Activated naive CD8-positive, alpha-beta T cell treated with anti-CD3 and anti-CD28 coated beads, Interleukin-2, amount 50 U/mL, for 16 hours (primary cell): ENCODE measurements around the gene GTPBP3.

Source experiments
- DNase-seq: peaks from one replicate; pipeline ENCODE4 v3.0.0-alpha.2; 2020; ENCODE audit warnings: low read depth, low spot score

Gene GTPBP3

DNA sequence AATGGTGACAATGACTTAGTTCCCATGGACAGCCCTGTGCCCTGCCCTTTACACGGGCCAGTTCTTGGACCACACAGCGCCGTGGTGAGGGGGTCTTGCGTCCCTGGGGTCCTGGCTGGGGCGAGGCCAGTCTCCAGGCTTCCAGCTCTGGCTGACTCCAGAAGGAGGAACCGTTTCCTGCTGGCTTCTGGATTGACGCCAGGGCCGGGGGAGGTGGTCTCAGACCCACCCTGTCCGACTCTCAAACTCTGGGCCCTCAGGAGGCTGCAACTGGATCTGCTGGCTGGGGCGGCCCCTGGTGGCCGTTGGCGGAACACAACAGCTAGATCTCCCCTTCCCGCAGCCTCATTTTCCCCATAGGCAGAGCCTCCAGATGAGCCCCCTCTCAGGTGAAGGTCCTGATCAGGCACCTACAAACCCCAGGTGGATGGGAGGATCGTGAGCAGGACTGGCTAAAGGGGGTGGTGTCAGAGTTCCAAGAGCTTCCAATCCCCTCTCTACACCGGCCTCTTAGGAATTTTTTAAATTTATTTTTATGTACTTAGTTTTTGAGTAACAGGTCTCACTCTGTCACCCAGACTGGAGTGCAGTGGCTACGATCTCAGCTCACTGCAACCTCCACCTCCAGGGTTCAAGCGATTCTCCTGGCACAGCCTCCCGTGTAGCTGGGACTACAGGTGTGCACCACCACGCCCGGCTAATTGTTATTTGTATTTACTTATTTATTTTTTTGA lies 48.7 kb downstream of the GTPBP3 start:
- DNase-seq: no peak

GRCh38 chr19:17389288-17389687 lies 51.9 kb downstream of the GTPBP3 start:
- no peak for DNase-seq

DNA sequence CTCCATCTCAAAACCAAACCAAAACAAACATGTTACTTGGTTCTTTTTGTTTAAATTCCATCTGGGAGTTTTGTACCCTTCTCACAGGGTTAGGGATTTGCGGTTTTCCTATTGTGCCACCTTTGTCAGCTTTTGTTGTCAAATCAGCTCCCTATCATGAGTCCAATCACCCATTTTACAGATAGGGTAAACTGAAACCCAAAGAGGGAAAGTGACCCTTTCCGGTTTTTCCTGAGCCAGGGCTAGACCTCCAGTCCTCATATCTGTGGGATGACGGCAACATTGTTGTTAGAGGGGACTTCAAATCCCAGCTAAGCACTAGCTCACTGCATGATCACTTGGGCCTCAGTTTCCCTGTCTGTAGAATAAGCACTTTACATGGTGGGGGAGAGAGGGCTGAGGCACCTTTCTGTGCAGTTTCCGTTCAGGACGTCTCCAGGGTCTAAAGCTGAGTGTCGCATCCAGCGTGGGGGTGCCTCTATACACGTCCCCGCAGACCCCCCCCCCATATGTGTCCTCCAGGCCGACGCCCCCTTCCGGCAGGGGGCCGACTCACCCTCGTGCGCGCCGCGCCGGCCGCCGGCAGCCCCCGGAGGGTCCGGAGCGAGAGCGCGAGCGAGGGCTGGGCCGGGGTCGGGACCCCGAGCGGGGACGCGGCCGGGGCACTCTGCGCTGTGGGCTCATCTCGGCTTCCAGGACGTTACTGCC lies 52.8 kb downstream of the GTPBP3 start:
- DNase-seq: no peak

- DNase-seq: peak; percentile 90
These were observed 53.5 kb downstream of the GTPBP3 start for GRCh38 chr19:17390665-17391370.

- no peak for DNase-seq
These were observed 54.2 kb downstream of the GTPBP3 start for GRCh38 chr19:17391371-17392151.
